GM12864 (cell line): ENCODE measurements around the gene RHOT2.

ENCODE experiments used
- DNase-seq: peaks from one replicate; pipeline ENCODE4 v3.0.0-alpha.2; 2011; ENCODE audit warnings: low read depth
- H3K4me3 ChIP-seq: 2 replicates; pipeline ENCODE4 v1.5.1; 2011; ENCODE audit warnings: mild to moderate bottlenecking, low read depth, low read length, control low read depth
- CTCF ChIP-seq: IDR thresholded peaks from 2 replicates; pipeline ENCODE4 v1.5.1; 2011; ENCODE audit warnings: low read depth, mild to moderate bottlenecking, moderate library complexity, low read length, control low read depth, inconsistent platforms; ENCODE audit errors: missing control alignments

Gene RHOT2

GRCh38 chr16:625117-625976, 42.6 kb upstream of the RHOT2 start:
- no peak overlapping the region for H3K4me3 ChIP-seq
- TF ChIP-seq CTCF: no peak
- no peak for DNase-seq

- no peak for DNase-seq
- no peak overlapping the region for H3K4me3 ChIP-seq
- no peak for TF ChIP-seq CTCF
Measured at GRCh38 chr16:625977-626765, 41.8 kb upstream of the RHOT2 start.

GRCh38 chr16:626787-627453, 41.0 kb upstream of the RHOT2 start:
- no peak overlapping the region for H3K4me3 ChIP-seq
- no peak for TF ChIP-seq CTCF
- DNase-seq: no peak

GRCh38 chr16:627454-628239, 40.3 kb upstream of the RHOT2 start:
- no peak for DNase-seq
- no peak overlapping the region for H3K4me3 ChIP-seq
- TF ChIP-seq CTCF: no peak

GRCh38 chr16:628321-629061, 39.4 kb upstream of the RHOT2 start:
- TF ChIP-seq CTCF: no peak
- no peak overlapping the region for H3K4me3 ChIP-seq
- DNase-seq: no peak
